HG03460 (cell line): ENCODE data around the gene TSPAN5.
"Not testable (repeated sequence)": the region's sequence is repeated elsewhere in the genome, so short reads cannot be mapped to it uniquely, and the experiment has no call there.

Experiments used
- ATAC-seq: cut with Tn5 transposase; IDR thresholded peaks from one replicate; pipeline ENCODE4 v1.9.1; 2021; ENCODE audit not compliant: unreplicated experiment

Gene TSPAN5

GRCh38 chr4:98558471-98559169 is 99.8 kb downstream of the TSPAN5 start:
- no peak for ATAC-seq

- ATAC-seq, result no peak
Measured at GRCh38 chr4:98557194-98557892, 101.1 kb downstream of the TSPAN5 start.

GRCh38 chr4:98556451-98556850 is 102.0 kb downstream of the TSPAN5 start:
- no peak for ATAC-seq

- no peak for ATAC-seq
Measured at GRCh38 chr4:98555798-98556445, 102.5 kb downstream of the TSPAN5 start.

GRCh38 chr4:98546910-98547594 is 111.4 kb downstream of the TSPAN5 start:
- no peak for ATAC-seq

GRCh38 chr4:98544818-98545414 is 113.5 kb downstream of the TSPAN5 start:
- ATAC-seq, result no peak

GRCh38 chr4:98544141-98544817 is 114.1 kb downstream of the TSPAN5 start:
- no peak for ATAC-seq

- no peak for ATAC-seq
Measured at GRCh38 chr4:98542011-98542410, 116.4 kb downstream of the TSPAN5 start.

GRCh38 chr4:98540803-98541202 is 117.6 kb downstream of the TSPAN5 start:
- no peak for ATAC-seq

- no peak for ATAC-seq
Measured at GRCh38 chr4:98539741-98540140, 118.7 kb downstream of the TSPAN5 start.

GRCh38 chr4:98539299-98539698 is 119.1 kb downstream of the TSPAN5 start:
- no peak for ATAC-seq

- no peak for ATAC-seq
Measured at GRCh38 chr4:98536631-98537030, 121.8 kb downstream of the TSPAN5 start.

GRCh38 chr4:98534146-98534545 is 124.3 kb downstream of the TSPAN5 start:
- not testable (repeated sequence) for ATAC-seq

GRCh38 chr4:98530572-98530971 is 127.8 kb downstream of the TSPAN5 start:
- no peak for ATAC-seq

GRCh38 chr4:98529970-98530569 is 128.3 kb downstream of the TSPAN5 start:
- no peak for ATAC-seq

- ATAC-seq, result no peak
Measured at GRCh38 chr4:98528882-98529281, 129.5 kb downstream of the TSPAN5 start.

GRCh38 chr4:98527534-98528269 is 130.7 kb downstream of the TSPAN5 start:
- ATAC-seq, result no peak

GRCh38 chr4:98524230-98524629 is 134.2 kb downstream of the TSPAN5 start:
- ATAC-seq, result no peak

GRCh38 chr4:98522636-98523395 is 135.6 kb downstream of the TSPAN5 start:
- no peak for ATAC-seq
